OCI-LY1 (cell line): ENCODE results near the gene HARBI1.

Experiments
- H2AFZ ChIP-seq: fragments of 200-600 bp; sonication (generic), shearing (Covaris generic); 2 replicates; pipeline ENCODE4 v1.6.0; 2014; ENCODE audit warnings: antibody characterized with exemption, mild to moderate bottlenecking, low read length
- H3F3A ChIP-seq: fragments of 200-600 bp; sonication (generic), shearing (Covaris generic); 2 replicates; pipeline ENCODE4 v1.6.0; 2014; ENCODE audit warnings: mild to moderate bottlenecking, antibody characterized with exemption, low read length, moderate library complexity; ENCODE audit not compliant: insufficient read depth
- H3K27ac ChIP-seq: fragments of 200-600 bp; sonication (generic); 2 replicates; pipeline ENCODE4 v1.5.1; 2014; ENCODE audit warnings: low read length, mixed run types, mild to moderate bottlenecking, low read depth; ENCODE audit not compliant: poor library complexity, severe bottlenecking
- H3K27me3 ChIP-seq: fragments of 200-600 bp; sonication (generic); 2 replicates; pipeline ENCODE4 v1.6.0; 2014; ENCODE audit warnings: antibody characterized with exemption, mild to moderate bottlenecking, low read length, moderate library complexity; ENCODE audit not compliant: insufficient read depth
- H3K36me3 ChIP-seq: fragments of 200-600 bp; sonication (generic); 2 replicates; pipeline ENCODE4 v1.6.1; 2014; ENCODE audit warnings: mild to moderate bottlenecking, antibody characterized with exemption, low read length, moderate library complexity, mixed read lengths; ENCODE audit not compliant: insufficient read depth
- H3K4me1 ChIP-seq: fragments of 200-600 bp; sonication (generic); 2 replicates; pipeline ENCODE4 v1.5.1; 2014; ENCODE audit warnings: mild to moderate bottlenecking, low read length, moderate library complexity; ENCODE audit not compliant: insufficient read depth, severe bottlenecking
- H3K4me2 ChIP-seq: fragments of 200-600 bp; sonication (generic), shearing (Covaris generic); 2 replicates; pipeline ENCODE4 v1.6.1; 2014; ENCODE audit warnings: low read length
- H3K4me3 ChIP-seq: fragments of 200-600 bp; sonication (generic); 2 replicates; pipeline ENCODE4 v1.5.1; 2014; ENCODE audit warnings: low read length, low read depth, mild to moderate bottlenecking, mixed read lengths; ENCODE audit not compliant: poor library complexity, severe bottlenecking
- H3K79me2 ChIP-seq: fragments of 200-600 bp; shearing (Covaris generic); 2 replicates; pipeline ENCODE4 v1.6.1; 2016; ENCODE audit warnings: mixed run types, low read length, mixed read lengths; ENCODE audit not compliant: insufficient read depth
- H3K9ac ChIP-seq: fragments of 200-600 bp; sonication (generic), shearing (Covaris generic); 2 replicates; pipeline ENCODE4 v1.6.1; 2014; ENCODE audit warnings: mild to moderate bottlenecking, low read length, mixed read lengths
- H3K9me2 ChIP-seq: fragments of 200-600 bp; sonication (generic), shearing (Covaris generic); 2 replicates; pipeline ENCODE4 v1.6.1; 2014; ENCODE audit warnings: low read depth, mild to moderate bottlenecking, low read length, mixed read lengths
- H3K9me3 ChIP-seq: fragments of 200-600 bp; shearing (Covaris generic); 2 replicates; pipeline ENCODE4 v1.6.1; 2014; ENCODE audit warnings: low read length, mixed read lengths
- H4K20me1 ChIP-seq: fragments of 200-600 bp; sonication (generic), shearing (Covaris generic); 2 replicates; pipeline ENCODE4 v1.6.0; 2016; ENCODE audit warnings: mild to moderate bottlenecking, low read length; ENCODE audit not compliant: insufficient read depth
- EZH2 ChIP-seq: fragments of 200-600 bp; sonication (generic), shearing (Covaris generic); IDR thresholded peaks from 2 replicates; pipeline ENCODE4 v1.8.0; 2017; ENCODE audit warnings: borderline replicate concordance, mixed run types, mild to moderate bottlenecking, antibody characterized with exemption, low read length, moderate library complexity, mixed read lengths
- TF ChIP-seq, protein P1 (sequence below): fragments of 200-600 bp; sonication (generic), shearing (Covaris generic); IDR thresholded peaks from 2 replicates; pipeline ENCODE4 v1.5.1; 2017; ENCODE audit warnings: mild to moderate bottlenecking, antibody characterized with exemption, low read length, moderate library complexity, mixed read lengths

The HARBI1 gene

DNA sequence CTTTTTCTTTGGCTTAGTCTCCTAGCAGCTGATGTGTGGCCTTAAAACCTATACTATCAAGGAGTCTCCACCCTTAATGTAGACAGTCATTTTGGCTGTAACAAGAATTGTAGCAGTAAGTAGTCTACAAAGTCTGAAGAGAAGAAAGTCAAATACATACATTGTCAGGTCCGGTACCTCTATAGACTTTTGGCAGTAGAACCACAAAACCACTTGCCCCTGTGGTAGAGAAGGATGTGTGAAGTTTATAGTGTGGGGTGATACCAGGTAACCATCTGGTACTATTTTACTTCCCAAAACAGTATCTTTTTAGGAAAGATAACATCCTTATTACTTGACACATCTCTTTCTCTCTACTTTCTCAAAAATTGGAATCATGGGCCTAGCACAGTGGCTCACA, 15.5 kb upstream of the HARBI1 start:
- Histone ChIP-seq H3K79me2 (no peaks in the 10 kb centered on the region), H3K4me3 (no peak overlapping the region), H2AFZ (no peak overlapping the region), H3K9me3 (no peaks in the 10 kb centered on the region), H3K4me1 (no peaks in the 10 kb centered on the region), H3F3A (no peaks in the 10 kb centered on the region), H3K9me2 (no peaks in the 10 kb centered on the region), H3K36me3 (peaks cover 38% of the 10 kb centered on the region), H3K9ac (no peak overlapping the region), H3K27ac (no peak overlapping the region), H3K4me2 (no peak overlapping the region), H3K27me3 (no peaks in the 10 kb centered on the region), H4K20me1 (no peaks in the 10 kb centered on the region)
- TF ChIP-seq, protein P1, sequence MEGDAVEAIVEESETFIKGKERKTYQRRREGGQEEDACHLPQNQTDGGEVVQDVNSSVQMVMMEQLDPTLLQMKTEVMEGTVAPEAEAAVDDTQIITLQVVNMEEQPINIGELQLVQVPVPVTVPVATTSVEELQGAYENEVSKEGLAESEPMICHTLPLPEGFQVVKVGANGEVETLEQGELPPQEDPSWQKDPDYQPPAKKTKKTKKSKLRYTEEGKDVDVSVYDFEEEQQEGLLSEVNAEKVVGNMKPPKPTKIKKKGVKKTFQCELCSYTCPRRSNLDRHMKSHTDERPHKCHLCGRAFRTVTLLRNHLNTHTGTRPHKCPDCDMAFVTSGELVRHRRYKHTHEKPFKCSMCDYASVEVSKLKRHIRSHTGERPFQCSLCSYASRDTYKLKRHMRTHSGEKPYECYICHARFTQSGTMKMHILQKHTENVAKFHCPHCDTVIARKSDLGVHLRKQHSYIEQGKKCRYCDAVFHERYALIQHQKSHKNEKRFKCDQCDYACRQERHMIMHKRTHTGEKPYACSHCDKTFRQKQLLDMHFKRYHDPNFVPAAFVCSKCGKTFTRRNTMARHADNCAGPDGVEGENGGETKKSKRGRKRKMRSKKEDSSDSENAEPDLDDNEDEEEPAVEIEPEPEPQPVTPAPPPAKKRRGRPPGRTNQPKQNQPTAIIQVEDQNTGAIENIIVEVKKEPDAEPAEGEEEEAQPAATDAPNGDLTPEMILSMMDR: no peak
- TF ChIP-seq EZH2: no peak

- Histone ChIP-seq H3K79me2 (no peaks in the 10 kb centered on the region), H3K36me3 (peaks cover 38% of the 10 kb centered on the region), H3K4me3 (no peak overlapping the region), H3K9me3 (no peaks in the 10 kb centered on the region), H3K27me3 (no peaks in the 10 kb centered on the region), H3K9ac (no peak overlapping the region), H3K27ac (no peak overlapping the region), H4K20me1 (no peaks in the 10 kb centered on the region), H3K4me2 (no peak overlapping the region), H3F3A (no peaks in the 10 kb centered on the region), H2AFZ (no peak overlapping the region), H3K4me1 (no peaks in the 10 kb centered on the region), H3K9me2 (no peaks in the 10 kb centered on the region)
- no peak for TF ChIP-seq EZH2
- TF ChIP-seq, protein P1: no peak
Measured at GRCh38 chr11:46631676-46632075, 14.6 kb upstream of the HARBI1 start.

- Histone ChIP-seq H3K27ac (no peak overlapping the region), H3K27me3 (no peaks in the 10 kb centered on the region), H3K4me3 (no peak overlapping the region), H3K4me1 (no peaks in the 10 kb centered on the region), H3K9me2 (no peaks in the 10 kb centered on the region), H3K9me3 (no peaks in the 10 kb centered on the region), H3K36me3 (peaks cover 36% of the 10 kb centered on the region), H3K9ac (no peak overlapping the region), H4K20me1 (no peaks in the 10 kb centered on the region), H2AFZ (no peak overlapping the region), H3K4me2 (no peak overlapping the region), H3K79me2 (no peaks in the 10 kb centered on the region), H3F3A (no peaks in the 10 kb centered on the region)
- TF ChIP-seq EZH2: no peak
Measured at GRCh38 chr11:46630237-46630636, 13.2 kb upstream of the HARBI1 start.

- Histone ChIP-seq H3K9ac (no peak overlapping the region), H3K4me1 (no peaks in the 10 kb centered on the region), H3K4me3 (no peak overlapping the region), H4K20me1 (no peaks in the 10 kb centered on the region), H2AFZ (no peak overlapping the region), H3K9me3 (no peaks in the 10 kb centered on the region), H3F3A (no peaks in the 10 kb centered on the region), H3K79me2 (no peaks in the 10 kb centered on the region), H3K9me2 (no peaks in the 10 kb centered on the region), H3K27me3 (no peaks in the 10 kb centered on the region), H3K4me2 (no peak overlapping the region), H3K36me3 (peaks cover 47% of the 10 kb centered on the region), H3K27ac (no peak overlapping the region)
- TF ChIP-seq, protein P1: no peak
- TF ChIP-seq EZH2: no peak
Measured at GRCh38 chr11:46628961-46629360, 11.9 kb upstream of the HARBI1 start.
